ENCODE measurements around the gene EVX2.

DNA sequence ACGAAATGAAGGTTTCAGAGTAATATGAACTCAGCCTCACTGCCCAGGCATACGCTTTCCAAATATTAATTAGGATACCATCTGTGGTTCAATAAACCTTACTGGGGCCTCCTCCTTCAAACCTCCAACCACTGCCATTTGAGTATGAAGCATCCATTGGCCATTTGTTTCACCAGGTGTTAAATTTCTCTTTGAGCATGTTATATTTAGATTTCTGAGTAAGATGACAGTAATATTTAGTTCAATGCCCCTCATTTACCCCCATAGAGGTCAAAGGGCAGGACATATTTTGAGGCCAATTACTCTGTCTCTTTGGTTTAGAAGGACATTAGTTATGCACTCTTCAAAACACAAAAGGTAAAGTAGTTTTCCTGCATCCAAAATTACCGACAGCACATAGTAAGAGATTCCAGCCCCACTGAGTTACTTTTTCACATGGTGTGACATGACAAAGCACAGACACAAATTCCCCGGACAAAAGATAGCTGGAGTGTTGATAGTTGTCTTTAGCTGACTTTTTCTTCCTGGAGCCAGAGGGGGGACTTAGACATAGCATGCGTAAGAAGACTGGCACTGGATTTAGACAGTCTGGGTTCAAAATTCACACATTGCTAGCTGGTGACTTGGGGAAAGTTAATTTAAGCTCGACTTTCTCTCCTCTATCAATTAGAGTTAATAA lies 48.6 kb downstream of the EVX2 start:
- TF ChIP-seq, protein P1, sequence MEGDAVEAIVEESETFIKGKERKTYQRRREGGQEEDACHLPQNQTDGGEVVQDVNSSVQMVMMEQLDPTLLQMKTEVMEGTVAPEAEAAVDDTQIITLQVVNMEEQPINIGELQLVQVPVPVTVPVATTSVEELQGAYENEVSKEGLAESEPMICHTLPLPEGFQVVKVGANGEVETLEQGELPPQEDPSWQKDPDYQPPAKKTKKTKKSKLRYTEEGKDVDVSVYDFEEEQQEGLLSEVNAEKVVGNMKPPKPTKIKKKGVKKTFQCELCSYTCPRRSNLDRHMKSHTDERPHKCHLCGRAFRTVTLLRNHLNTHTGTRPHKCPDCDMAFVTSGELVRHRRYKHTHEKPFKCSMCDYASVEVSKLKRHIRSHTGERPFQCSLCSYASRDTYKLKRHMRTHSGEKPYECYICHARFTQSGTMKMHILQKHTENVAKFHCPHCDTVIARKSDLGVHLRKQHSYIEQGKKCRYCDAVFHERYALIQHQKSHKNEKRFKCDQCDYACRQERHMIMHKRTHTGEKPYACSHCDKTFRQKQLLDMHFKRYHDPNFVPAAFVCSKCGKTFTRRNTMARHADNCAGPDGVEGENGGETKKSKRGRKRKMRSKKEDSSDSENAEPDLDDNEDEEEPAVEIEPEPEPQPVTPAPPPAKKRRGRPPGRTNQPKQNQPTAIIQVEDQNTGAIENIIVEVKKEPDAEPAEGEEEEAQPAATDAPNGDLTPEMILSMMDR (conservative IDR thresholded peaks at IDR 0.05), result no peak
- TF ChIP-seq ZFX (IDR thresholded peaks at IDR 0.05), result no peak
